SK-N-SH (cell line): ENCODE measurements around the gene IGF2BP3. TPM values are rescaled to one million over a fixed set of nuclear protein-coding genes. Genes with fewer than 3 reads are reported as not detected.

Experiments
- CTCF ChIA-PET: fragments of 300-600, 350-600 bp; formaldehyde crosslinking; extraction: SDS; loops from one replicate; lab custom pipeline; 2021; lab: Yijun Ruan, JAX
- POLR2A ChIA-PET: fragments of 350-600 bp; sonication (Branson Sonifier 250); formaldehyde crosslinking; extraction: SDS; loops from one replicate; lab custom pipeline; 2020; ENCODE audit warnings: antibody characterized with exemption, inconsistent platforms; lab: Yijun Ruan, JAX
- DNase-seq: peaks from one replicate; pipeline ENCODE4 v3.0.0; 2012
- H2AFZ ChIP-seq: fragments of 200-600 bp; sonication (generic); 2 replicates; pipeline ENCODE4 v1.8.1; 2016; ENCODE audit warnings: antibody characterized with exemption, mild to moderate bottlenecking, low read depth
- H3F3A ChIP-seq: fragments of 200-600 bp; sonication (generic); replicated peaks from 2 replicates; pipeline ENCODE3; 2016; ENCODE audit warnings: antibody characterized with exemption, mild to moderate bottlenecking; ENCODE audit not compliant: insufficient read depth
- H3K27ac ChIP-seq, 2 experiments: fragments of 200-500 bp in 1 of 2; fragments of 200-600 bp in 1 of 2; sonication (Bioruptor generic) in 1 of 2; sonication (generic), shearing (Covaris generic) in 1 of 2; 2 replicates each; pipeline versions ENCODE4 v1.5.1 to v1.6.1; 2014 to 2016; ENCODE audit warnings: low read depth in 2 of 2, inconsistent platforms in 1 of 2, low read length in 1 of 2, mild to moderate bottlenecking in 1 of 2, mixed read lengths in 1 of 2
- H3K27me3 ChIP-seq: fragments of 200-600 bp; sonication (generic), shearing (Covaris generic); 2 replicates; pipeline ENCODE4 v1.6.1; 2016; ENCODE audit warnings: mixed run types; ENCODE audit not compliant: insufficient read depth
- H3K36me3 ChIP-seq, 2 experiments: fragments of 200-500 bp in 1 of 2; fragments of 200-600 bp in 1 of 2; sonication (Bioruptor generic) in 1 of 2; sonication (generic) in 1 of 2; replicated peaks in 1 of 2; 2 replicates each; pipeline versions ENCODE3 to v1.5.1; 2014 to 2016; ENCODE audit warnings: low read length in 1 of 2, mild to moderate bottlenecking in 1 of 2; ENCODE audit not compliant: insufficient read depth in 2 of 2, control insufficient read depth in 1 of 2
- H3K4me1 ChIP-seq, 2 experiments: fragments of 200-500 bp in 1 of 2; fragments of 200-600 bp in 1 of 2; sonication (Bioruptor generic) in 1 of 2; sonication (generic), shearing (Covaris generic) in 1 of 2; 2 replicates each; pipeline versions ENCODE4 v1.5.1 to v1.6.1; 2014 to 2016; ENCODE audit warnings: low read depth in 1 of 2, low read length in 1 of 2, mixed run types in 1 of 2; ENCODE audit not compliant: insufficient read depth in 2 of 2, control insufficient read depth in 1 of 2
- H3K4me2 ChIP-seq: fragments of 200-600 bp; sonication (generic), shearing (Covaris generic); 2 replicates; pipeline ENCODE4 v1.6.1; 2017; ENCODE audit warnings: mixed run types
- H3K4me3 ChIP-seq, 2 experiments: fragments of 200-500 bp in 1 of 2; fragments of 200-600 bp in 1 of 2; sonication (Bioruptor generic) in 1 of 2; sonication (generic), shearing (Covaris generic) in 1 of 2; 2 replicates each; pipeline versions ENCODE4 v1.5.1 to v1.8.1; 2014 to 2016; ENCODE audit warnings: low read depth in 2 of 2, inconsistent platforms in 1 of 2, low read length in 1 of 2, mild to moderate bottlenecking in 1 of 2, mixed read lengths in 1 of 2, moderate library complexity in 1 of 2
- H3K79me2 ChIP-seq: fragments of 200-600 bp; sonication (generic); 2 replicates; pipeline ENCODE4 v1.8.1; 2017; ENCODE audit warnings: mild to moderate bottlenecking; ENCODE audit not compliant: insufficient read depth
- H3K9ac ChIP-seq: fragments of 200-600 bp; sonication (generic); 2 replicates; pipeline ENCODE4 v1.6.1; 2017; ENCODE audit warnings: mixed run types
- H3K9me2 ChIP-seq: fragments of 200-600 bp; sonication (generic); 2 replicates; pipeline ENCODE4 v1.6.1; 2017; ENCODE audit warnings: mixed run types
- H3K9me3 ChIP-seq: fragments of 200-600 bp; sonication (generic); 2 replicates; pipeline ENCODE4 v1.6.1; 2017; ENCODE audit warnings: mixed run types, mild to moderate bottlenecking, moderate library complexity
- H4K20me1 ChIP-seq: fragments of 200-600 bp; sonication (generic); 2 replicates; pipeline ENCODE4 v1.6.1; 2017; ENCODE audit warnings: mild to moderate bottlenecking, mixed run types; ENCODE audit not compliant: insufficient read depth
- CHD2 ChIP-seq: fragments of 150-350 bp; IDR thresholded peaks from 2 replicates; pipeline ENCODE4 v1.6.1; 2018; ENCODE audit warnings: low read length; ENCODE audit not compliant: partially characterized antibody
- ELF1 ChIP-seq: IDR thresholded peaks from 2 replicates; pipeline ENCODE4 v1.4.0; 2012
- EP300 ChIP-seq, 2 experiments: IDR thresholded peaks; 2 replicates each; pipeline versions ENCODE4 v1.4.0 to v1.6.1; 2012; ENCODE audit warnings: borderline replicate concordance in 1 of 2, low read depth in 1 of 2, low read length in 1 of 2
- FOXJ3 ChIP-seq: sonication (generic); formaldehyde crosslinking; IDR thresholded peaks from 2 replicates; pipeline ENCODE4 v1.5.1; 2020; ENCODE audit warnings: mild to moderate bottlenecking, missing genetic modification reagents
- JUND ChIP-seq: IDR thresholded peaks from 2 replicates; pipeline ENCODE4 v1.4.0; 2012
- MEF2A ChIP-seq: IDR thresholded peaks from 2 replicates; pipeline ENCODE4 v1.4.0; 2012; ENCODE audit warnings: low read depth, borderline replicate concordance
- MXI1 ChIP-seq: IDR thresholded peaks from 2 replicates; pipeline ENCODE4 v1.6.1; 2012; ENCODE audit warnings: mild to moderate bottlenecking, low read depth, low read length, improper control_type of control experiment
- NFIC ChIP-seq: IDR thresholded peaks from 2 replicates; pipeline ENCODE4 v1.4.0; 2012; ENCODE audit warnings: borderline replicate concordance
- NRF1 ChIP-seq: IDR thresholded peaks from 2 replicates; pipeline ENCODE4 v1.6.1; 2012; ENCODE audit warnings: low read depth, mild to moderate bottlenecking, low read length
- POLR2AphosphoS5 ChIP-seq: IDR thresholded peaks from 2 replicates; pipeline ENCODE4 v1.6.1; 2012; ENCODE audit warnings: low read depth, low read length
- RAD21 ChIP-seq: IDR thresholded peaks from 2 replicates; pipeline ENCODE4 v1.6.1; 2012; ENCODE audit warnings: mild to moderate bottlenecking, low read length
- RCOR1 ChIP-seq: fragments of 150-350 bp; IDR thresholded peaks from 2 replicates; pipeline ENCODE4 v1.6.1; 2017; ENCODE audit warnings: antibody characterized with exemption, low read length
- RFX5 ChIP-seq: IDR thresholded peaks from 2 replicates; pipeline ENCODE4 v1.6.1; 2012; ENCODE audit warnings: mild to moderate bottlenecking, improper control_type of control experiment, low read length
- RXRA ChIP-seq: IDR thresholded peaks from 2 replicates; pipeline ENCODE4 v1.4.0; 2012; ENCODE audit warnings: low read depth, mild to moderate bottlenecking, borderline replicate concordance
- TCF12 ChIP-seq: IDR thresholded peaks from 2 replicates; pipeline ENCODE4 v1.4.0; 2012
- YY1 ChIP-seq: IDR thresholded peaks from 2 replicates; pipeline ENCODE4 v1.4.0; 2012; ENCODE audit warnings: low read depth, mild to moderate bottlenecking
- WGBS: methylation state at CpG from one replicate; pipeline ENCODE4 v1.1.6; 2017; ENCODE audit warnings: low lambda C conversion rate; 5-methylcytosine and 5-hydroxymethylcytosine counted together
- polyA plus RNA-seq, 3 experiments: library from polyadenylated mRNA; depleted of rRNA; stranded (reverse); fragments of >200 nt; gene quantifications; 2 replicates each; pipeline ENCODE4 v1.2.3, GENCODE V29; 2012
- TF ChIP-seq, protein P1 (sequence below): IDR thresholded peaks from 2 replicates; pipeline ENCODE4; 2012
- TF ChIP-seq, protein P2 (sequence below): fragments of 150-350 bp; IDR thresholded peaks from 2 replicates; pipeline ENCODE4 v1.6.1; 2017; ENCODE audit warnings: antibody characterized with exemption, low read length, low read depth, borderline replicate concordance
- TF ChIP-seq, protein P3 (sequence below): fragments of 200-600 bp; sonication (generic); IDR thresholded peaks from 2 replicates; pipeline ENCODE4 v1.6.1; 2017; ENCODE audit warnings: antibody characterized with exemption, mild to moderate bottlenecking, moderate library complexity

Gene IGF2BP3
- polyA plus RNA-seq, 1 of the 3 experiments (the other 2 are of a cell fraction) = 34.4 TPM

DNA sequence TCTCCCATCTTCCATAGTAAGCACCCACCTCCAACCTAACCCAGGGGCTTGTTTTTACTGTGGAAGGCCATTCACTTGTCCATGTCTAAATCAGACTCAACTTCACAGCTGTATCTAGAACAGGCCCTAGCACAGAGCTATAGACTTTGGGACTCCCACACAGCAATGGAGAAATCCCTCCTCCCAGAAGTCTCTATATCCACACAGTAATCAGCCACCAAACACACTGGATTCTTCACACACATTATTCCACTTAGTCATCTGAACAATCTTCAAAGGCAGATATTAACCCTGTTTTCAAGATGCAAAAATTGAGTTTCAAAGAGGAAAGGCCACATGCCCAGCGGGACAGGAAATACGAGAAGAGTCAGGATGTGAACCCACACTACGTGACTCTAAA, 89.3 kb downstream of the IGF2BP3 start:
- Histone ChIP-seq H3K36me3 (peaks cover 5 to 41% of the 10 kb centered on the region in 2 experiments), H3K27ac (no peak overlapping the region), H3K9ac (no peak overlapping the region), H3K9me2 (no peaks in the 10 kb centered on the region)
- no peak for TF ChIP-seq FOXJ3
- no peak for TF ChIP-seq POLR2AphosphoS5
- TF ChIP-seq, protein P1, sequence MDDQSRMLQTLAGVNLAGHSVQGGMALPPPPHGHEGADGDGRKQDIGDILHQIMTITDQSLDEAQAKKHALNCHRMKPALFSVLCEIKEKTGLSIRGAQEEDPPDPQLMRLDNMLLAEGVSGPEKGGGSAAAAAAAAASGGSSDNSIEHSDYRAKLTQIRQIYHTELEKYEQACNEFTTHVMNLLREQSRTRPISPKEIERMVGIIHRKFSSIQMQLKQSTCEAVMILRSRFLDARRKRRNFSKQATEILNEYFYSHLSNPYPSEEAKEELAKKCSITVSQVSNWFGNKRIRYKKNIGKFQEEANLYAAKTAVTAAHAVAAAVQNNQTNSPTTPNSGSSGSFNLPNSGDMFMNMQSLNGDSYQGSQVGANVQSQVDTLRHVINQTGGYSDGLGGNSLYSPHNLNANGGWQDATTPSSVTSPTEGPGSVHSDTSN = no peak
- TF ChIP-seq RCOR1 = no peak
- TF ChIP-seq NRF1 = no peak
- TF ChIP-seq, protein P2, sequence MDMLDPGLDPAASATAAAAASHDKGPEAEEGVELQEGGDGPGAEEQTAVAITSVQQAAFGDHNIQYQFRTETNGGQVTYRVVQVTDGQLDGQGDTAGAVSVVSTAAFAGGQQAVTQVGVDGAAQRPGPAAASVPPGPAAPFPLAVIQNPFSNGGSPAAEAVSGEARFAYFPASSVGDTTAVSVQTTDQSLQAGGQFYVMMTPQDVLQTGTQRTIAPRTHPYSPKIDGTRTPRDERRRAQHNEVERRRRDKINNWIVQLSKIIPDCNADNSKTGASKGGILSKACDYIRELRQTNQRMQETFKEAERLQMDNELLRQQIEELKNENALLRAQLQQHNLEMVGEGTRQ = no peak
- no peak for TF ChIP-seq ELF1
- TF ChIP-seq EP300 (IDR thresholded peaks at IDR 0.05; ENCODE audit: borderline replicate concordance in 1 of 2, low read depth in 1 of 2, low read length in 1 of 2) = no peak
- TF ChIP-seq, protein P3, sequence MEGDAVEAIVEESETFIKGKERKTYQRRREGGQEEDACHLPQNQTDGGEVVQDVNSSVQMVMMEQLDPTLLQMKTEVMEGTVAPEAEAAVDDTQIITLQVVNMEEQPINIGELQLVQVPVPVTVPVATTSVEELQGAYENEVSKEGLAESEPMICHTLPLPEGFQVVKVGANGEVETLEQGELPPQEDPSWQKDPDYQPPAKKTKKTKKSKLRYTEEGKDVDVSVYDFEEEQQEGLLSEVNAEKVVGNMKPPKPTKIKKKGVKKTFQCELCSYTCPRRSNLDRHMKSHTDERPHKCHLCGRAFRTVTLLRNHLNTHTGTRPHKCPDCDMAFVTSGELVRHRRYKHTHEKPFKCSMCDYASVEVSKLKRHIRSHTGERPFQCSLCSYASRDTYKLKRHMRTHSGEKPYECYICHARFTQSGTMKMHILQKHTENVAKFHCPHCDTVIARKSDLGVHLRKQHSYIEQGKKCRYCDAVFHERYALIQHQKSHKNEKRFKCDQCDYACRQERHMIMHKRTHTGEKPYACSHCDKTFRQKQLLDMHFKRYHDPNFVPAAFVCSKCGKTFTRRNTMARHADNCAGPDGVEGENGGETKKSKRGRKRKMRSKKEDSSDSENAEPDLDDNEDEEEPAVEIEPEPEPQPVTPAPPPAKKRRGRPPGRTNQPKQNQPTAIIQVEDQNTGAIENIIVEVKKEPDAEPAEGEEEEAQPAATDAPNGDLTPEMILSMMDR = no peak
- no peak for TF ChIP-seq MEF2A
- TF ChIP-seq TCF12 = no peak
- no peak for TF ChIP-seq YY1
- no peak for TF ChIP-seq RFX5
- no peak for TF ChIP-seq JUND
- TF ChIP-seq NFIC = no peak
- TF ChIP-seq, all 33 proteins: peak for 0
- WGBS = 98% methylated on average over 3 of the region's 3 CpGs
- H3K9me3 ChIP-seq = no peaks in the 10 kb centered on the region
- peaks cover 11% of the 10 kb centered on the region for H3F3A ChIP-seq
- no peak overlapping the region for H2AFZ ChIP-seq
- H3K4me1 ChIP-seq = peaks cover 0 to 5% of the 10 kb centered on the region in 2 experiments; a peak in 1 of 4 replicates
- H3K4me2 ChIP-seq = no peak overlapping the region
- no peaks in the 10 kb centered on the region for H3K27me3 ChIP-seq
- peaks cover 94% of the 10 kb centered on the region for H3K79me2 ChIP-seq
- H4K20me1 ChIP-seq = peaks cover 34% of the 10 kb centered on the region
- no peak for DNase-seq
- ChIA-PET CTCF (interaction anchor here (0.9 to 1.6 kb wide), 2 partner anchors 23 to 52 kb away, joined by 3 read pairs; no protein-coding TSS in a partner anchor), POLR2A (no interaction called here)
- no peak overlapping the region for H3K4me3 ChIP-seq

DNA sequence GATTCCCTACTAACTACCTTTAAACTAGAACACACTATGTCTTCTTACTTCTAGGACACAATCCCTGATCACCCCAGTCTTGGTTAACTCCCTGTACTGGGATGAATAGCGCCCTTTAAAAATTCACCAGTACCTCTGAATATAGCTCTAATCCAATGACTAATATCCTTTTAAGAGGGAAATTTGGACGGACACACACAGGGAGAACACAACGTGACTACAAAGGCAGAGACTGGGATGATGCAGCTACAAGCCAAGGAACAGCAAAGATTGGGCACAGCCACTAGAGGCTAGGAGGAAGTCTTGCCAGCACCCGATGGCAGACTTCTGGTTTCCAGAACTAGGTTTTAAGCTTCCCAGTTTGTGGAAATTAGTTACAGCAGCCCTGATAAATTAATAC, 89.7 kb downstream of the IGF2BP3 start:
- 78% methylated on average over 4 of the region's 4 CpGs for WGBS
- Histone ChIP-seq H3F3A (peaks cover 11% of the 10 kb centered on the region), H3K27ac (no peak overlapping the region), H4K20me1 (peaks cover 34% of the 10 kb centered on the region), H2AFZ (no peak overlapping the region), H3K79me2 (peaks cover 95% of the 10 kb centered on the region), H3K9ac (no peak overlapping the region), H3K9me3 (no peaks in the 10 kb centered on the region), H3K27me3 (no peaks in the 10 kb centered on the region), H3K36me3 (peaks cover 5 to 42% of the 10 kb centered on the region in 2 experiments), H3K4me1 (peaks cover 0 to 5% of the 10 kb centered on the region in 2 experiments; a peak in 1 of 4 replicates), H3K4me3 (no peak overlapping the region), H3K9me2 (no peaks in the 10 kb centered on the region), H3K4me2 (no peak overlapping the region)
- no peak for TF ChIP-seq CHD2
- no peak for TF ChIP-seq EP300 (IDR thresholded peaks at IDR 0.05; ENCODE audit: borderline replicate concordance in 1 of 2, low read depth in 1 of 2, low read length in 1 of 2)
- no peak for TF ChIP-seq MXI1
- TF ChIP-seq RAD21 = no peak
- TF ChIP-seq RXRA = no peak
- TF ChIP-seq RCOR1 = no peak
- no peak for DNase-seq
- POLR2A ChIA-PET = no interaction called here
- CTCF ChIA-PET = interaction anchor here (0.9 to 1.6 kb wide), 2 partner anchors 23 to 53 kb away, joined by 3 read pairs; no protein-coding TSS in a partner anchor
